HuH-7 (cell line): ENCODE results near the gene CLEC3B.
A peak's percentile ranks its signal among the peaks of the same experiment; 100 is the strongest.
"Not testable (repeated sequence)": the region's sequence is repeated elsewhere in the genome, so short reads cannot be mapped to it uniquely, and the experiment has no call there.

Experiments
- DNase-seq: peaks from one replicate; pipeline ENCODE4 v3.0.0; 2011; ENCODE audit warnings: low spot score

The CLEC3B gene

DNA sequence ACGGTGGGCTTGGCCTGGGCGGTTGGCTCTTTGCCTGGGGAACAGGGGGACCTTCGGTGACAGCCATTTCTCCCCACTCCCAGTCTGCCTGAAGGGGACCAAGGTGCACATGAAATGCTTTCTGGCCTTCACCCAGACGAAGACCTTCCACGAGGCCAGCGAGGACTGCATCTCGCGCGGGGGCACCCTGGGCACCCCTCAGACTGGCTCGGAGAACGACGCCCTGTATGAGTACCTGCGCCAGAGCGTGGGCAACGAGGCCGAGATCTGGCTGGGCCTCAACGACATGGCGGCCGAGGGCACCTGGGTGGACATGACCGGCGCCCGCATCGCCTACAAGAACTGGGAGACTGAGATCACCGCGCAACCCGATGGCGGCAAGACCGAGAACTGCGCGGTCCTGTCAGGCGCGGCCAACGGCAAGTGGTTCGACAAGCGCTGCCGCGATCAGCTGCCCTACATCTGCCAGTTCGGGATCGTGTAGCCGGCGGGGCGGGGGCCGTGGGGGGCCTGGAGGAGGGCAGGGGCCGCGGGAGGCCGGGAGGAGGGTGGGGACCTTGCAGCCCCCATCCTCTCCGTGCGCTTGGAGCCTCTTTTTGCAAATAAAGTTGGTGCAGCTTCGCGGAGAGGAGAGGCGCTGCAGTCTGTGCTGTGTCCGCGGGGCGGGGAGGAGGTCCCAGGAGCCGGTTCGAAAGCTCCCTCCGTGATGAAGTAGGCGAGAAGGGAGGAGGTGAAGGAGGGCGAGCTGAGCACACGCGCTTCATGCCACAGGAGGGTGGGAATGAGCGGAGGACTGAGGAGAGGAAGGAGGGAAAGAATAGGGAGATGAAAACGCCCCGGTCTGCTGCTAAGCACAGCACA, 9.6 kb downstream of the CLEC3B start:
- DNase-seq = no peak

DNA sequence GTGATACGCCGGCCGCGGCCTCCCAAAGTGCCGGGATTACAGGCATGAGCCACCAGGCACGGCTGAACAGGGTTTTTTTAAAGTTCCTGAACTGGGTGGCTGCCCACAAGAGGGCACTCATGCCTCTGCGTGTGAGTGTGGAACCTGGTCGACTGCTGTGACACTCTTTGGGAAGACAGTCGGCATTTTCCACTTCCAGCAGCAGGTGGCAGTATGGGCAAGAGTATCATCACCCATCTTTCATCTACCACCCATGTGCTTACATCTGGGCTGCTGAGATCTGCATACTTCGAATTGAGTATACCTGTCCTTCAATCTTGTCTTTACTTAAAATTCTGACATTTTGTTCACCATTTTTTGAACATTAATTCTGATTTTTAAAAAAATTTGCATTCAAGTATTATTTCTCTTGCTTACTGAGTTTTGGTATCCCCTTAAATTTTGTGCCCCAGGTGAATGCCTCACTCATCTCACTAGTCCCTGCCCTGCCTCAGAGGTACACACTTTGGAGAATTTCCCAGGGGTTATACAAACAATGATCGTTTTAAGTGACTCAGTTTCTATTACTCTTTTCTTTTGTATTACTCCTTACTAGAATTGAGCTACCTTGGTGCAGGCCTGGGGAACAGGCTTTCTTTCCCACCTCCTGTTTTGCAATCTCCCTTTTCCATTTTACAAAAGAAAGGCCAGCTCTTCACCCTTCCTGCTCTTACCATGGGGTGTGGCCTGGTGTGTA, 11.8 kb downstream of the CLEC3B start:
- peak; percentile 99 for DNase-seq

DNA sequence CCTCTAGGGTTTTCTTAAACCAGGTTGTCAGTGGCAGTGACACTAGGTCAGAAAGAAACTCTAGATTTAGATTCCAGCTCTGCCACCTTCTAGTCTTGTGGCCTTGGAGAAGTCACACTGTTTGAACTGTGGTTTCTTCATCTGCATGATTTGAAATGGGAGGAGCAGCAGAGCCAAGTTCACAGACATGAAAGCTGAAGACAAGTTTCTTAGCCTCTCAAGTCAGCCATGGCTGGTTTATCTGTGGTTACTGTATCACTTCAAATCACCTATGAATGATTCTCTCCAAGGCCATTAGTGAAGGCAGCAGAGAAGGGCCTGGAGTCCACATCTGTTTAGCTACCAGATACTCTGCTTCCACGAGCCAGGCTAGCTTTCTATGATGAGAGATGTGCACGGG, 15.6 kb downstream of the CLEC3B start:
- DNase-seq = no peak

DNA sequence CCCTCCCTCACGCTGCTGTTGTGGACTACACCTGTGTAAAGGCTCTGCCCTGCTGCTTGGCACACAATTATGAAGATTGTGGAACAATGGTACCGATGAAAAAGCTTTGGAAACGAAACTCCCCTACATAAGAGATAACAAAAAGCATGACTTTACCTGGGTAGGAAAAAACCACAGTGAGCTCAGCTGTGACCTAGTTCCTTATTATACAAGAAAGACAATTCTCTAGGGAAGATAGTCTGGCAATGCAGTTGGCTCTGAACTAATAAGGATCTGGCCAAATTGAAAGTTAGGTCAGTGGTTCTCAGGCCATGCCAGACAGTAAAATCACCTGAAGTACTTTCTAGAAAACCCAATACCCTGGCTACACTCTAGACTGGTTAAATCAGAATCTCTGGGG, 16.1 kb downstream of the CLEC3B start:
- no peak for DNase-seq

DNA sequence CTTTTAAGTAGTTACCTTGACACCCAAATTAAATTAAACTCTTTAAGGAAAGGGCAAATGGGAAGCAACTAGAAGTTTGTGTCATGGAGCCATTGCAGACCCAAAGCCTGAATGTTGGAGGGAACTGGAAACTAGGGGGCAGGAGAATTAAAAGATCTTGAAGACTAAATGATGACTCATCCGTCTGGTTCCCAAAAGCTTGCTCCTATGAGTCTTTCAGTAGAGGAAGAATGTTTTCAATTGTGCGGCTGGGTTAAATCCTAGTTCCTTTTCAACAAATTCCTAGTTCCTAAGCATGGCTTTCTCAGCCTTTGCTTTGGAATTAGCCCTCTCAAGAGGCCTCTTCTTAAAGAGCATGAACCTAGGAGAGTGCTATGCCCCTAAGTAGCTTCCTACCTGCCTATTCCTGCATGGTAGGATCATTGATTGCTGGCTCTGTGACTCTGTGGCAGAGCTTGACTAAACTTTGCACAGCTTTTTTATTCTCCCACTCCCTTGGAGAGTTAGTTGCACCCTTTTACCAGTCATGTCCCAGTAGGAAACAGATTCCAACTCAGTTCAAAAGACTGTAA, 17.7 kb downstream of the CLEC3B start:
- no peak for DNase-seq

DNA sequence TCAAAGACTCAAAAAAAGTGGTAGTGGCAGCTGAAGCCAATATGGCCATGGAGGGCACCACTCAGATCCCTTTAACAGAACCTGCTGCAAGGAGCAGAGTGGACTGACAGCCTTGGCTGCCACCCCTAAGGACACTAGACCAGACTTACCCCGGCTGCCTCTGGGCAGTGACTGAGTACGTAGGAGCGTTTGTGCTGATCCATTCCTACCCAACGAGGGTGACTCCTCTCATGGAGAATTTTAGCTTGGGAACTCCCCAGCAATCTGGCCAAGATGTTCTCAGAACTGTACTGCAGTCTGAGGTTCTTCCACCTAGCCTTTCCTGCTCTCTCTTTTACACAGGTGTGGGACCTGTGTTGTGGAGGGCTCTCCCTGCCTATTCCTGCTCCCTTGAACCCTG, 22.1 kb downstream of the CLEC3B start:
- DNase-seq = no peak

DNA sequence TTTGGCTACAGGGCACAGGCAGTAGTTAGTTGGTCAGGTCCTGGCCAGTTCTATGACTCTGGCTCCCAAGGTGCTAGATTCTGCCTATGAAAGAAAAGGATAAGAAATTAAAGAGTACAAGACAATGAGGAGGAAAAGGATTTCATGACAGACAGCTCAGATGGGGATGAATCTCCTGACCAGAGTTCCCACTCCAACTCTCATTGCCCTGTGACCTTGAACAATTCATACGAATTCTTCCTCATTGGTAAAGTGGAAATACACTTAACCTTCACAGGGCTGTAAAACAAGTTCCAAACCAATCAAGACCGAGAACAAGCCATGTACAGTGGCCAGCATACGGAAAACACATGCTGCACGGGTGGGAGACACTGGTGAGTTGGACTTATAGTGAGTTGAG, 23.7 kb downstream of the CLEC3B start:
- no peak for DNase-seq

DNA sequence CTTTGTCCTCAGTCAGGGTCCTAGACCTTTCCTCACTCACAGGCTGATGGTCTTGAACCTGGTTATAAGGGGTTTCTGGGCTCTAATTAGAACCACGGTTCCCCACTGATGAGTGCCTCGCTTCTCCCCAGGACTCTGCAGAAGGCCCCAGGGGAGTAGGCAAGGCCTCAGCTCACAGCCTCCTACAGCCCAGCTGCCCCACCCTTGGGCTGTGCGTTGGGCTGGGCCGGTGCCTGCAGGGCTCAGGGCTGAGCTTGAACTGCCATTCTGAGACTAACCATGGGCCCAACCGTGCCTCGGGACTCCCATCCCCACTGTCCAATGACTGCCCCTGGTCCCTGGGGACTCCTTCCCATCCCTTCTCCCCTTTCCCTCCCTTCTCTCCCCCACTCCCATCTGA, 25.6 kb downstream of the CLEC3B start:
- DNase-seq = no peak

DNA sequence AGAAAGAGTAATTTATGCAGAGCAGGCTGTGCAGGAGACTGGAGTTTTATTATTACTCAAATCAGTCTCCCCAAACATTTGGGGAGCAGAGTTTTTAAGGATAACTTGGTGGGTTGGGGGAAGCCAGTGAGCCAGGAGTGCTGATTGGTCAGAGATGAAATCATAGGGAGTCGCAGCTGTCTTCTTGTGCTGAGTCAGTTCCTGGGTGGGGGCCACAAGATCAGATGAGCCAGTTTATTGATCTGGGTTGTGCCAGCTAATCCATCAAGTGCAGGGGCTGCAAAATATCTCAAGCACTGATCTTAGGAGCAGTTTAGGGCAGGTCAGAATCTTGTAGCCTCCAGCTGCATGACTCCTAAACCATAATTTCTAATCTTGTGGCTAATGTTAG, 27.7 kb downstream of the CLEC3B start:
- DNase-seq = not testable (repeated sequence)

DNA sequence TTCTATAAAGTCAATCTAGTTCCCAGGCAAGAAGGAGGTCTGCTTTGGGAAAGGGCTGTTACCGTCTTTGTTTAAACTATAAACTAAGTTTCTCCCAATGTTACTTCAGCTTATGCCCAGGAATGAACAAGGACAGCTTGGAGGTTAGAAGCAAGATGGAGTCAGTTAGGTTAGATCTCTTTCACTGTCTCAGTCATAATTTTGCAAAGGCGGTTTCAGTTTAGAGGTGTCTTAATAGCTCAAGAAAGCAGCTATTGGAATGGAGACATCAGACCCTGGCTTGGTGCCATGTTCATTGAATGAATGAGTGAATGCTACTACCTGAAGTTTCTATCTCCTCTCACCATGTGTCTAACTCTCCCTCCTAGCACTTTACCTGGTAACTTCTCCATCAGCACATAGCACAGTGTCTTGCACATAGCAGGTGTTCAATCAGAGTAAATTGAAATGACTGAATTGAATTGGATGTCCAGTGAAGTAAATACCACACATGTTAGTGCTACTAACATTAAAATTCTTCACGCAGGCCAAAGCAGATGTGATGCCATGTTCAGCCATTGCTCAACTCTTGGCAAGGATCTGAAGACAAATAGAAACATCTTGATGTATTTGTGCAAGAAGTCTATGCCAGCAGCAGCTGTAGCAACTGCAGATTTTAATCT, 28.2 kb downstream of the CLEC3B start:
- DNase-seq = no peak

DNA sequence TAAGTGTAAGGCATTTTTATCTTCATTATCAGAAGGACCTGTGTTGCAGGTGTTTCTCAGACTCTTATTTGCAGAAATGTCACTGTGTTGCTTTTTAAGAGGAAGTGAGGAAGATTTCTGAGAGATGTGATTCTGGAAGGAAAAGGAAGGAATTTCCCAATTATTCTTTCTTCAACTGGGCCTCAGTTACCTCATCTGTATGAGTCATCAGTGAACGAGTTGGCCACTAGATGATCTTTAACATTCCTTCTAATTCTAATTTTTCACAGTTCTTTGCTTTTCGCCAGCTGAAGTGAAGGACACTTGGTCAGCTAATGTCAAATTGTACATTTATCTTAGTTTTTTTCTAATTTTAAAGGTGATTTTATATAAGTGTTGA, 28.9 kb downstream of the CLEC3B start:
- DNase-seq = no peak

DNA sequence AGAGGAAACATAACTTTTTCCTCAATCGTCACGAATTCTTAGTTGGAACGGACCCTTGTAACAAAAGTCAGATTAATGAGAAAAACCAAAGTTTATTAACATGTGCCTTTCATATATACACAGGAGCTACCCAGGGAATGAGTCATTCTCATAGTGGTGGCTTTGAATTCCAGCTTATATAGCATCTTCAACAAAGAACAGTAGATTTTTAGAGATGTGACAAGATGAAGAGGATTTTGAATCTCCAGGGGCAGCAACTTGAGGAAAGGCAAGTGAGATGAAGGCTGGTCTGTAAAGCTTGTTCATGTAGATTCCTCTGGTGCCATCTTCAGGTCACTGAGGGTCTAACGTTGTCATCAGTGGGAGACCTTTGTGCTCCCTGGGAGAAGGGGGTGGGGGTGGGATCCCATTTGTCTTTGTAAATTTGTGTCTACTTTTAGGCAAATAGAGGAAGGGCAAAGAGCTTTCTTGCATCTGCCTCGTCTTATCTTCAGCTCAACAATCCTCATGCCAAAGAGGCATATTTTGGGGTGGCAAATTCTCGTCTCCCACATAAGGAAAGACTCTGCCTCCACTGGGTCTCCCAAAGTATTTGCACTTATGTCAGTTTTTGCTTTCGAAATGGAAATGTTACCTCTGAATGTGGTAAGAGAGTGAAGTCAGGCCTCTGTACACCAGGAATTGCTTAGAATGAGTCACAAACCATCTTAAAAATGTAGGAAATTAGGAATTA, 29.5 kb downstream of the CLEC3B start:
- DNase-seq = peak; percentile 50

DNA sequence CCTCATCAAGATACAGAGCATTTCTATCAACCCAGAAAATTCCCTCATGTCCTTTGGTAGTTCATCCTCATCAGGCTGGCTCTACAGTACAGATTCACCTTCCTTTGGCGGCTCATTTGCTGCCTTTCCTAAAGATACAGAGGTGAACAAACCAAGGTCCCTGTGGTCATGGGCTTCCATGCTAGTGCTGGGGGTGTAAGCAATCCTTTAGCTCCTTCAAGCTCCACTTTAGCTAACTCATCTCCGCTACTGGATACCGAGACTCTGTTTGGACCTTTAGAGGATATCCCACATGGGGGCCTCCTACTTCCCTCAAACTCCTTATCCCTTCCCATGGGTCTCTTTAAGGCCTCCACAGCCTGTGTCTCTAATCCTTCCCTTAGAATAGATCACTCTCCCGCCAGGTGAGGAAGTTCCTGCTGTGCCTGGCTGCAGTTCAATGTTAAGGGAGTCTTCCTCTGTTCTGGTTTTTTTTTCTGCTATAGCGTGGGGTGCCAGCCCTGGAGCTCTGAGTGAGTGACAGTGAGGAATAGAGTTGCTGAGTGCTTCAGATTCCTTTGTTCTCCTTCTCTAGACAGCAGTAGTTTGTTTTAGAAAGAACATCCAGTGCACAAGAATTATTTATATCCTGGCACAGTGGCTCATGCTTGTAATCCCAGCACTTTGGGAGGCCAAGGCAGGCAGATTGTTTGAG, 30.7 kb downstream of the CLEC3B start:
- DNase-seq = no peak

DNA sequence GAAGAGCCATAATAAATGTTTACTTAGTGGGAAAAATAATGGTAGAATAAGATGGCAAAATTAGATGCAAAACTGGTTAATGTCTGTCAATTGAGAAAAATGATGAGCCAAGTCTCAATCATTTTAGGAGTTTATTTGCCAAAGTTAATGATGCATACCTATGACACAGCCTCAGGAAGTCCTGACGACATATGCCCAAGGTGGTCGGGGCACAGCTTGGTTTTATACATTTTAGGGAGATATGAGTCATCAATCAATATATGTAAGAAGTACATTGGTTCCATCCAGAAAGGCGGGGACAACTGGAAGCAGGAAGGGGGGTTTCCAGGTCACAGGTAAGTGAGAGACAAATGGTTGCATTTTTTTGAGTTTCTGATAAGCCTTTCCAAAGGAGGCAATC, 31.5 kb downstream of the CLEC3B start:
- DNase-seq = no peak

DNA sequence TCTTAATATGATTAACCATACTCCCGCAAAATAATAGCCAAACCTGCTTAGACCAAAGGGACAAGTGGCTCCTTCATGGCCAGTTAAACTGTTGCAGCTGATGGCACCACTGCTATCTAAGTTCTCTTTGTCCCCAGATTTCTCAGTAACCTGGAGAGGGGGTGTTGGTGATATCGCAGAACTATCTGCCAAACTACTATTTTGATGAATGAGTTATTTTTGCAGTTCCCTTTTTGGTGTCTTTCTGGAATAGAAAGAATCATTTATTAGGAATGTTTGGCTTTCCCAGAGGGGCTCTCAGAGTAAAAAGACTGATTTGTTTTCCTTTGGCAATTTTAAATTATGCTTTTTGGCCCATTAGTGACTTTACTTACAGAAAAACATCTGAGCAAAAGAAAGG, 33.0 kb downstream of the CLEC3B start:
- DNase-seq = no peak

DNA sequence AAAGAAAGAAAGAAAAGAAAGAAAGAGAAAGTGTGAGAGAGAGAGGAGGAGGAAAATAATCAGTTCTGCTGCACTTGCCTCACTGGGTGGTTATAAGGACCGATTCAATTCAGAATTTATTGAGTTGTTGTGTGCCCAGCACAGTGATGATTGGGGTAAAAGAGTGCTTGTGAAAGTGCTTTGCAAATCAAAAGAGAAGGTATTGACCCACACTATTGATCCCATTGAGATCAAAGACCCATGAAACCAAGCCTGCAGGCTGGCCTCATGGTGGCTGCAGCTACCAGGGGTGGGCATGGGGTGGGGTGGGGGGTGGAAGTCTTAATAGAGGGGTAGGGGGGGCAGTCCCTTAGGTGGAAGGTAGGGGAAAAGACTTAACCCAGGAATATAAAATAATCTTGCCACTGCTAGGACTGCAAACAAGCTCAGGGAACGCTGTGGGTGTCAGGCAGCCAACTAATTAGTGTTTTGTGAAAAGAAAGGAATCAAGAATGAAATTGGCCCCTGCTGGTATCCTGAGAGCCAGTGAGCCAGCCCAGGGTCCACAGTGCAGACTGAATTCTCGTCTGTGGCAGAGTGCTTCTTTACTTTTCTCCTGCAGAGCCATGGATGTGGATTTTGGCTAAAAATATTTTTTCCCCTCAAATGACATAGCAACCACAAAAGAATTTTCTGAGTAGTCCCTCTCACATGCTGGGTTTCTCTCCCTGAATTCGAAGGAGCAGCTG, 34.2 kb downstream of the CLEC3B start:
- no peak for DNase-seq

DNA sequence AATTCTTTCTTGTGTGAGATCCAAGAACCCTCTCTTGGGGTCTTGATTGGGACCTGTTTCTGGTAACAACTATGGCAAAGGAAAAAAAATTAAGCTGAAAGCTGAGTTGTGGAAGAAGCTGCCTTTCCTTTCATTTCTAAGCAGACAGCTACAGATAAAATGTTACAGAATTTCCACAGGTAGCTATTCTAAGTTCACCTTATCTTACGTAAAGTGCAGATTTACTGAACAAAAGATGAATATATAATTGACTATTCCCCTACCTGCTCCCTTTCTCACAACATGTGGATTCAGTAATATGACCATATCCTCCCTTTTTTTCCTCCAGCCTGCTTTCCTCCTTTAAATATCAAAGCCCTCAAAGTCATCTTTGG, 36.6 kb downstream of the CLEC3B start:
- DNase-seq = no peak

DNA sequence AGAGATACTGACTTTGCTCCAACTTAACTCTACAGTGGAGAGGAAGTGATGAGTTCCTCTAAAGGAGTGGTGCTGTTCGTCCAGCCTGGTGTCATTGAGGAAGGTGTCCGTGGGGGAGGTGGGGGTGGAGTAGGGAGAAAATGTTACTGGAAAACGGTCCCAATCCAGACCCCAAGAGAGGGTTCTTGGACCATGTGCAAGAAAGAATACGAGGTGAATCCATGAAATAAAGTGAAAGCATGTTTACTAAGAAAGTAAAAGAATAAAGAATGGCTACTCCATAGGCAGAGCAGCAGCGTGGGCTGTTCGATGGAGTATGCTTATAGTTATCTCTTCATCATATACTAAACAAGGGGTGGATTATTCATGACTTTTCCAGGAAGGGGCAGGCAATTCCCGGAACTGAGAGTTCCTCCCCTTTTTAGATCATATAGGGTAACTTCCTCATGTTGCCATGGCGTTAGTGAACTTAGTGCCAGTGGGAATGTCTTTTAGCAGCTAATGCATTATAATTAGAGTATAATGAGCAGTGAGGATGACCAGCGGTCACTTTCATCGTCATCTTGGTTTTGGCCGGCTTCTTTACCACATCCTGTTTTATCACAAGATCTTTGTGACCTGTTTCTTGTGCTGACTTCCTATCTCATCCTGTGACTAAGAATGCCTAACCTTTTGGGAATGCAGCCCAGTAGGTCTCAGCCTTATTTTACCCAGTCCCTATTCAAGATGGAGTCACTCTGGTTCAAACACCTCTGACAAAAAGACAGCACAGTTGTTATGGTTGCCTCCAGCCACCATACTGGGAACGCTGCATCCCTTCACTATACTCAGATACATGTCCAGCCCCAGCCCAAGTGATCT, 38.6 kb downstream of the CLEC3B start:
- no peak for DNase-seq

DNA sequence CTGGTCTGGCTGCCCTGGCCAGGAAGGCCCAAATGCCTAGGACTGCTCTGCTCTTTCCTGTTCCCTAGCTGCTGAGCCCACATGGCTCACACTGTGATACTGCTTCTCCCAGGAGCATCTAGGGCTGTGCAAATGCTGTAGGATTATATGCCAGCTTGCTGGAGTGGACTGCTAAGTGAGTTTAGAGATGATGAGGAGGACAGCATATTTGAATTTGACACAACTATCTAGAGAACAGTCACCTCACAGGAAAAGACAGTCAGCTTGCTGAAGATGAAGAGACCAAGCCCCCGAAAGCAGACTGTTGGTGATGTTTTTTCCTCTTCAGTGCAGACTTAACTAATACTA, 39.2 kb downstream of the CLEC3B start:
- DNase-seq = no peak
